Renal pelvis (tissue), 4 donors: ENCODE data around the gene TCTN1. TPM values are rescaled to one million over a fixed set of nuclear protein-coding genes. Genes with fewer than 3 reads are reported as not detected.

Experiments used
- DNase-seq: peaks from one replicate; pipeline ENCODE4 v3.0.0-alpha.2; 2013
- polyA plus RNA-seq, 3 donors: library from polyadenylated mRNA; unstranded; fragments of 120-200 nt; gene quantifications; one replicate each; pipeline ENCODE4 v1.2.1, GENCODE V29; 2013; ENCODE audit not compliant: insufficient read length in 3 of 3

Gene TCTN1
- polyA plus RNA-seq, 3 donors = 73.3 to 119 (median 106) TPM

- no peak for DNase-seq
Measured at GRCh38 chr12:110670161-110670701, 56.3 kb downstream of the TCTN1 start.

GRCh38 chr12:110676171-110676570, 62.2 kb downstream of the TCTN1 start:
- no peak for DNase-seq

GRCh38 chr12:110677206-110677911, 63.4 kb downstream of the TCTN1 start:
- DNase-seq = no peak

GRCh38 chr12:110677982-110678381, 64.1 kb downstream of the TCTN1 start:
- DNase-seq = no peak

DNA sequence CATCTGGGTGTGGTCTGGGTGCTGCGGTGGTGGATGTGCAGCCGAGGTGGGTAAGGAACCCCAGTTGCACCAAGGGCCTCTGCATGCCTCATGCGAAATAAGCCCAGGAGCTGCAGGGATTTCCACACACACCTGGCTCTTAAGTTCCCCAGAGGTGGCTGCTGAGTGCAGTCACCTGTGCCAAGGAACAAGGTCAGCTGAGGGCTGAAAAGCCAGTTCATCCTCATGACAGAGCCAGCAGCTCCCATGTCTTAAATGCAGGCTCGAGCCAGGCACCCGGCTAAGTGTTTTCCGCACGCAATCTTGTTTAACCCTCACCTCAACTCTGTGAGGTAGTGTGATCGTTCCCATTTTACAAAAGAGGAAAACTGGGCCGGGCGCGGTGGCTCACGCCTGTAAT, 65.3 kb downstream of the TCTN1 start:
- no peak for DNase-seq

DNA sequence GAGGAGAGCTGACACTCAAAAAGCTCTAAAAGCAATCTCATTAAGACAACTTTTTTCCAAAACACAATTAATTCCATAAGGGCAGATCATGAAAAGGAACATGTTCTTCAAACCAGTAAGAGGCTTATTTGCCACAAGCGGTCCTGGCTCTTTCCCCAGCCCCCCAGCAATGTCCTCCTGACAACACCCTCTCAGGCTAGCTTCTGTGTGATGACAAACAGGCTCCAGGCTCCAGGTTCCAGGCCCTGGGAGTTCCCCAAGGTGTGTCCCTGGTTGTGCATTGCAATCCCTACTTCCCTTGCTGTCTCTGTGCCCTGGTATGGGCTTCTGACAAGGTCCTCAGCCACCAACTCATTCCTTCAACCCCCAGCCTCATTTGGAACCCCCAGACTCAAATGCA, 66.1 kb downstream of the TCTN1 start:
- no peak for DNase-seq

- DNase-seq = no peak
Measured at GRCh38 chr12:110683888-110684287, 70.0 kb downstream of the TCTN1 start.

- DNase-seq = no peak
Measured at GRCh38 chr12:110684312-110684836, 70.4 kb downstream of the TCTN1 start.

DNA sequence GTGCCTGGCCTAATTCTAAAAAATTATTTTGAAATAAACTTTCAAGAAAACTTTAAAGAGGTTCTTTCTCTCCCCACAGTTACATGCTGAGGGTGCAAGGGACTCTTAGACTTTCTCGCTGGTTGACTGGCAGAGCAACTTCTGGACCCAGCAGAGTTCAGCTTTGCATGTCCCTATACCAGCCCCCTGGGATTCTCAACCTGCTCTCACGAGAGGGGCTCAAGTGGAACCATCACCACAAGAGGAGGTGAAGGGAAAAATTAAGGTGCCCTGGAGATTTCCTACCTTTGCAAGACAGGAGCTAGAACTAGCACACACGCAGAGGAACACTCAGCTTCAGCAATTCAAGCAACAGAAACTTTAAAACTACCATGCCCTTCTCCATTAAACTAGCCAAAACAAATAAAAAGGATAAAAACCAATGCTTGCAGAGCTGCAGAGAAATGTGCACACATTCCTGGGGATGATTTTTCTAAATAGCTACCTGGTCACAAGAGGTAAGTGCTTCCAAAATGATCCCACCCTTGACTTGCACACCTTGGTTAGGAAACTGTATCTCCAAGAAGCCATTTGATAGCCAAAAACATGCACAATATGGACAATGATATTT, 72.5 kb downstream of the TCTN1 start:
- DNase-seq = no peak

GRCh38 chr12:110687396-110688169, 73.7 kb downstream of the TCTN1 start:
- DNase-seq = no peak

- peak; percentile 28 for DNase-seq
Measured at GRCh38 chr12:110688446-110689280, 74.7 kb downstream of the TCTN1 start, which contains the start of gene HVCN1. HVCN1 (minus strand) TSS chr12:110689115; CDS start chr12:110683245, 5,870 bp downstream.

DNA sequence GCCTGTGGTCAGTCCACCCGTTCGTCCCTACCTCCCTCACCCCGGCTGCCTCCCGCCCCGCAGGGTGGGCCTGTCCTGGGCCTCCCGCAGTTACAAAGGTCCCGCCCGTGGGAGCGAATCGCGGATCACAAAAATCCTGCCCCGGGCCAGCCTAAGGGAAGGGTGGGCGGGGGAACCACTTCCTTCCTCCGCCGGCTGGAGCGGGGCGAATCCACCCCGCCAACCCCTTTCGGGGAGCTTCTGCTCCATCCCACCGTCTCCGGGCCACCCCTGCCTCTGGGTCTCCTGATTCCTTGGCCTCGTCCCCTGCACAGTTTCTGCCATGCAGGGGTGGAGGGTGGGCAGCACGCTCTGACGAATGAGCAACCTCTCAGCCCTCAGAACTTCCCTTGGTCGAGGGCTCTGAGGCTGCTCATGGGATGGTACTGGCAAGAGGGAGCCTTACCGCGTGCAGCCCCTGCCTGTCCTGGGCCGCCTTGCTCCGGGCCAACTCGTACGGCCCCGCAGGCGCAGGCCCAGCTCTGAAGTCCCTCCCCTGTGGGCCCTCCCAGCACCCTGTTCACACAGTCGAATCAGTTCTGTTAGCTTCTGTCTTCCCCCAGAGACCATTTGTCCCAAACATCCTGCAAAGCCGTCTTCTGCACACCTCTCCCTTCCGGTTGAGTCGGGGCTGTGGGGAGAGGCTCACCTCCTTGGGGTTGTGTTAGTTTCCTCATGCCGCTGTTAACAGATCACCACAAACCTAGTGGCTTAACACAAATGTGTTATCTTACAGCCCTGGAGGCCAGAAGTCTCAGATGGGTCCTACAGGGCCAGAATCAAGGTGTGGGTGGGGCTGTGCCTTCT, 75.6 kb downstream of the TCTN1 start:
- peak; percentile 41 for DNase-seq

DNA sequence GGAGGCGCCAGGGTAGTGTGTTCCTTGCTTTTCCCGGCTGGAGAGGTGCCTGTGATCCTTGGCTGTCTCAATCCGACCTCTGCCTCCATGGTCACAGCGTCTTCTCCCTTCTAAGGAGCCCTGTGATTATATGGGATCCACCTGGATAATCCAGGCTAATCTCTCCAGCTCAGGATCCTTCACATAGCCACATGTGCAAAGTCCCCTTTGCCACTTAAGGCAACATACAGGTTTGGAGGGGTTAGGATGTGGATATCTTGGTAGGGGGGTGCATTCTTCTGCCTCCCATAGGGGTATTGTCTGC, 76.2 kb downstream of the TCTN1 start:
- DNase-seq = no peak

GRCh38 chr12:110693731-110694130, 79.8 kb downstream of the TCTN1 start:
- DNase-seq = no peak

- DNase-seq = no peak
Measured at GRCh38 chr12:110694330-110694901, 80.5 kb downstream of the TCTN1 start.

GRCh38 chr12:110696283-110696682, 82.4 kb downstream of the TCTN1 start:
- no peak for DNase-seq

- DNase-seq = no peak
Measured at GRCh38 chr12:110697236-110697635, 83.3 kb downstream of the TCTN1 start.

- DNase-seq = peak; percentile 64
Measured at GRCh38 chr12:110698171-110698902, 84.4 kb downstream of the TCTN1 start.
